MM.1S (cell line): ENCODE measurements around the gene ZNF540.
"Not testable (repeated sequence)": the region's sequence is repeated elsewhere in the genome, so short reads cannot be mapped to it uniquely, and the experiment has no call there.

Experiments used
- DNase-seq: peaks from one replicate; pipeline ENCODE4 v3.0.0-alpha.2; 2015
- H2AFZ ChIP-seq: fragments of 300-600 bp; sonication (generic); 2 replicates; pipeline ENCODE4 v1.6.0; 2016; ENCODE audit warnings: antibody characterized with exemption, low read length
- H3F3A ChIP-seq: fragments of 300-600 bp; sonication (generic); 2 replicates; pipeline ENCODE4 v1.6.1; 2016; ENCODE audit warnings: mild to moderate bottlenecking, antibody characterized with exemption, low read length, moderate library complexity, mixed read lengths; ENCODE audit not compliant: insufficient read depth
- H3K27ac ChIP-seq: fragments of 300-600 bp; sonication (generic); 2 replicates; pipeline ENCODE4 v1.5.1; 2016; ENCODE audit warnings: mild to moderate bottlenecking, low read length
- H3K27me3 ChIP-seq: fragments of 300-600 bp; sonication (generic); replicated peaks from 2 replicates; pipeline ENCODE4 v1.6.0; 2016; ENCODE audit warnings: low read length; ENCODE audit not compliant: insufficient read depth
- H3K36me3 ChIP-seq: fragments of 300-600 bp; sonication (generic); replicated peaks from 2 replicates; pipeline ENCODE4 v1.6.1; 2016; ENCODE audit warnings: mild to moderate bottlenecking, low read length, mixed read lengths; ENCODE audit not compliant: insufficient read depth
- H3K4me1 ChIP-seq: fragments of 300-600 bp; sonication (generic); 2 replicates; pipeline ENCODE4 v1.6.1; 2016; ENCODE audit warnings: low read length, mixed read lengths
- H3K4me2 ChIP-seq: fragments of 300-600 bp; sonication (generic); 2 replicates; pipeline ENCODE4 v1.6.0; 2016; ENCODE audit warnings: low read depth, low read length
- H3K4me3 ChIP-seq: fragments of 300-600 bp; sonication (generic); 2 replicates; pipeline ENCODE4 v1.5.1; 2016; ENCODE audit warnings: low read length, mixed read lengths
- H3K79me2 ChIP-seq: fragments of 300-600 bp; sonication (generic); 2 replicates; pipeline ENCODE4 v1.6.1; 2016; ENCODE audit warnings: mixed run types, low read length, mixed read lengths
- H3K9ac ChIP-seq: fragments of 300-600 bp; sonication (generic); 2 replicates; pipeline ENCODE4 v1.6.1; 2016; ENCODE audit warnings: low read length, mixed read lengths
- H3K9me2 ChIP-seq: fragments of 300-600 bp; sonication (generic); replicated peaks from 2 replicates; pipeline ENCODE4 v1.6.1; 2016; ENCODE audit warnings: mild to moderate bottlenecking, low read length, mixed read lengths; ENCODE audit not compliant: insufficient read depth
- H3K9me3 ChIP-seq: fragments of 300-600 bp; sonication (generic); replicated peaks from 2 replicates; pipeline ENCODE4 v1.6.1; 2016; ENCODE audit warnings: mild to moderate bottlenecking, low read length, mixed read lengths; ENCODE audit not compliant: insufficient read depth
- H4K20me1 ChIP-seq: fragments of 300-600 bp; sonication (generic); 2 replicates; pipeline ENCODE4 v1.6.1; 2016; ENCODE audit warnings: mild to moderate bottlenecking, low read length, moderate library complexity, mixed read lengths; ENCODE audit not compliant: insufficient read depth
- CTCF ChIP-seq: fragments of 300-600 bp; sonication (generic); IDR thresholded peaks from 2 replicates; pipeline ENCODE4 v1.5.1; 2016; ENCODE audit warnings: antibody characterized with exemption, low read length, mixed read lengths
- EZH2 ChIP-seq: fragments of 300-600 bp; sonication (generic); optimal IDR thresholded peaks from 2 replicates; pipeline ENCODE3; 2017; ENCODE audit warnings: low read depth, mild to moderate bottlenecking, antibody characterized with exemption, low read length, mixed read lengths
- EZH2phosphoT487 ChIP-seq: fragments of 300-600 bp; sonication (generic); IDR thresholded peaks from 2 replicates; pipeline ENCODE4 v1.6.1; 2018; ENCODE audit warnings: antibody characterized with exemption, low read length

Gene ZNF540

GRCh38 chr19:37655689-37656371, 61.2 kb downstream of the ZNF540 start:
- DNase-seq, result no peak
- Histone ChIP-seq H4K20me1 (no peaks in the 10 kb centered on the region), H3K9ac (no peak overlapping the region), H3K9me3 (no peaks in the 10 kb centered on the region), H3F3A (no peaks in the 10 kb centered on the region), H3K9me2 (no peaks in the 10 kb centered on the region), H3K27me3 (no peaks in the 10 kb centered on the region), H3K4me1 (no peaks in the 10 kb centered on the region), H2AFZ (no peak overlapping the region), H3K27ac (no peak overlapping the region), H3K4me2 (no peak overlapping the region), H3K36me3 (no peaks in the 10 kb centered on the region), H3K79me2 (no peaks in the 10 kb centered on the region), H3K4me3 (no peak overlapping the region)
- no peak for TF ChIP-seq CTCF
- no peak for TF ChIP-seq EZH2phosphoT487
- TF ChIP-seq EZH2, result no peak

- not testable (repeated sequence) for H3K79me2 ChIP-seq, H4K20me1 ChIP-seq, H3K36me3 ChIP-seq, DNase-seq, H3K27me3 ChIP-seq, H3K27ac ChIP-seq, H3F3A ChIP-seq, H3K9me2 ChIP-seq, H3K4me3 ChIP-seq, H3K4me1 ChIP-seq, H3K9ac ChIP-seq, H3K9me3 ChIP-seq, H3K4me2 ChIP-seq, H2AFZ ChIP-seq
These were observed 62.5 kb downstream of the ZNF540 start for GRCh38 chr19:37657157-37657556.
